Fibroblast of skin of back (primary cell): ENCODE results near the gene SOX30.

Source experiments
- DNase-seq: peaks from one replicate; pipeline ENCODE4 v3.0.0-alpha.2; 2013

SOX30 gene

GRCh38 chr5:157607371-157608161 is 44.7 kb downstream of the SOX30 start:
- peak; percentile 91 for DNase-seq

GRCh38 chr5:157606046-157606445 is 46.2 kb downstream of the SOX30 start:
- DNase-seq = no peak

- DNase-seq = peak; percentile 96
Measured at GRCh38 chr5:157603333-157604190, 48.7 kb downstream of the SOX30 start.

- DNase-seq = no peak
Measured at GRCh38 chr5:157602505-157602904, 49.7 kb downstream of the SOX30 start.

- DNase-seq = no peak
Measured at GRCh38 chr5:157600252-157600651, 52.0 kb downstream of the SOX30 start.

- DNase-seq = no peak
Measured at GRCh38 chr5:157599565-157599964, 52.7 kb downstream of the SOX30 start.

- no peak for DNase-seq
Measured at GRCh38 chr5:157598350-157598936, 53.8 kb downstream of the SOX30 start.

GRCh38 chr5:157597277-157597676 is 55.0 kb downstream of the SOX30 start:
- no peak for DNase-seq

GRCh38 chr5:157596487-157596886 is 55.8 kb downstream of the SOX30 start:
- no peak for DNase-seq

- DNase-seq = no peak
Measured at GRCh38 chr5:157594675-157595459, 57.4 kb downstream of the SOX30 start.

GRCh38 chr5:157594257-157594656 is 58.0 kb downstream of the SOX30 start:
- DNase-seq = no peak

GRCh38 chr5:157593052-157593757 is 59.0 kb downstream of the SOX30 start:
- DNase-seq = no peak

- DNase-seq = no peak
Measured at GRCh38 chr5:157592594-157592993, 59.6 kb downstream of the SOX30 start.

- peak; percentile 56 for DNase-seq
Measured at GRCh38 chr5:157590478-157590877, 61.8 kb downstream of the SOX30 start.

GRCh38 chr5:157584628-157585027 is 67.6 kb downstream of the SOX30 start:
- no peak for DNase-seq

- no peak for DNase-seq
Measured at GRCh38 chr5:157582731-157583620, 69.3 kb downstream of the SOX30 start.

GRCh38 chr5:157581901-157582300 is 70.3 kb downstream of the SOX30 start:
- no peak for DNase-seq

GRCh38 chr5:157578079-157578780 is 74.0 kb downstream of the SOX30 start:
- DNase-seq = peak; percentile 45

- no peak for DNase-seq
Measured at GRCh38 chr5:157576678-157577077, 75.6 kb downstream of the SOX30 start.
